GM21576 (cell line): ENCODE measurements around the gene PAPPA.

Experiments
- ATAC-seq: cut with Tn5 transposase; IDR thresholded peaks from one replicate; pipeline ENCODE4 v1.9.1; 2021; ENCODE audit warnings: mild to moderate bottlenecking, moderate library complexity; ENCODE audit not compliant: unreplicated experiment

Gene PAPPA

DNA sequence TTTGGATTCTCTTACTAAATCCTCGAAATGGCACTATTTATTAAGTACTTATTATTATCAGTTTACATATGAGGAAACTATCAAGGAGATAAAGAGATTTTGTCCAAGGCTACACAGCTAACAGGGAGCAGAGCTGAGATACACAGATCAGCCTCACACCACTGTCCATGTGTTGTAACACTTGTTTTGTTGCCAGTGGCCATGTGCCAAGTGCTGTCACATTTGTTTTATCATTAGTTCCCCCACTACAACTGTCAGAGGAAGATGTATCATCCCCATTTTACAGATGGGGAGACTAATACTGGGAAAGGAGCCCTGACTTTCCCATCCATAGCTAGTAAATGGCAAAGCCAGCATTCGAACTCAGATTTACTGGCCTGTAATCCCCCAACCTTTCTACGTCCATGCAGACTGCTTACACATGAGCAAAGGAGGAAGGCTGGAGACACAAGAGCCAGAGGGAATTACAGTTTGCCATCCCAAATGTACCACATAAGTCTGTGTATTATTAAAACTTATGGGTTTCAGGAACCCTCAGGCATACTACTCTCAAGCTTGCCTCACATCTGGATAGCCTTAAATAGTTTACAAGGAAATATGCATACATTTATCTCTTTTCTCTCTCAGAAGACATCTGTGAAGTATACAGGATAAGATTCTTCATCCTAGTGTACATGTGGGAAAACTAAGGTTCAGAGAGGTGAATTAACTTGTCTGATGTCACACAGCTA lies 25.1 kb downstream of the PAPPA start:
- no peak for ATAC-seq

DNA sequence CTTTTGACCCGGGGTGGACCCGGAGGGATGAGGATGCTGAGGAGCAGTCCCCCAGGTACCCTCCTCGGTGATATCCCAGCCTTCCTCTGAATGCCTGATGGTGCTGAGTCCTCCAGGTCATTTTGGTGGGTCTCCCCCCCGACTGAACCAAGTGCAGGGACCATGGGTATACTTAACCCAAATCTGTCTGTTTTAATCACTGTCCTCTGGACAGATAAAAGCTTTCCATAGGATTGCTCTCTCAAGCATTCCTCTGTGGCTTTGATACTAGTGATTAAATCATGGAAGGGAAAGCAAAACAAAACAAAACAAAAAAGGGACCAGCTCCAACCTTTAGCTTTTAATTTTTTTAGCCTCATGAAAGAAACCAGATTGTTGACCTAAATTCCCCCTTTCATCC lies 26.0 kb downstream of the PAPPA start:
- ATAC-seq: no peak

DNA sequence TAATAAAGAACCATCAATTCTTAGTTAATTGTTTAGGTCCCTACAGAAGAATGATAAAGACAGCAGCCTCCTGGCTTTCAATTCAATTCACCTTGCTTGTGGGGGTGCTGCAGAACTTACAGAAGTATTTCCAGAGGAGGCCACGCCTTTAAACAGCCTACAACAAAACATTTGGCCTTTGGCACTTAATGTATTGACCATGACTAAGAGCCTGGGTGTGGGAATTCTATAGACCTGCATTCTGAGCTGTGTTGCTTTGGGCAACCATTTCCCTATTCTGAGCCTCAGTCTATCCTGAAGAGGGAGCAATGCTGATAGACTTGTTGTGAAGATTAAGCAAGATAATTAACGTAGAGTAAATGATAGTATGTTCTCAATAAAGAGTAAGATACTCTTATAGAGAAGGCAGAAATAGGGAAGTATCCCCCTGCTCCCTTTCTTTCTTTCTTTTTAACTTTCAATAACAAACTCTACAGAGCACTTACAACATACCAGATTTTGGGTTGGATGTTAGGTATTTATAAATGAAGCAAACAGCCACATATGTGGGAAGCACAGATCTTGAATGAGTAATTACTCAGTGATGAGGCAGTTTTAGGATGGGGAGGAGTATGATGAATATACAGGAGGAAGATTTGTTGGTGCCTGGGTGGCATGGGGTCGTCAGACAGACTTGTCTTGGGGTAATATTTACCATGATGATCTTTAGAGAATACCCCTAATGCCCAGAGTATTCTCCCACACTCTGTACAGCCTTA lies 28.4 kb downstream of the PAPPA start:
- no peak for ATAC-seq

DNA sequence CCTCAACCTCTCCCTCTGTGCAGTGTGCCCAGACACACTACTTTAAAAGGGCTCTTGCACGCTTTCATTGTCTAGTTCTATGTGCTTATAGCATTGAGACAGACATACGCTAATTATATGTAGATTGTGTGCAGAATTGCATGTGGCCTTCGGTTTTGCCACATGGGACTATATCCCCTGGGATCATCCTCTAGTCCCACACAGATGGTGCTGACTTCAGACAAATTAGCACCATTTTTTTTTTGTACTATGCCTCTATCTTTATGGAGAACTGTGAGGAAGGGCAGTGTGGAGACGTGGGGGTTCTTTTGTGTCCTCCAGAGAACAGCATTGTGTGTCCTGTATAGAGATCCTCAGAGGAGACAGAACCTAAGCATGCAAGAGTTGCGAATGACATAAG lies 29.3 kb downstream of the PAPPA start:
- ATAC-seq: no peak

GRCh38 chr9:116187570-116188170 lies 34.1 kb downstream of the PAPPA start:
- no peak for ATAC-seq

- no peak for ATAC-seq
Observed at GRCh38 chr9:116189683-116190082, 36.1 kb downstream of the PAPPA start.

DNA sequence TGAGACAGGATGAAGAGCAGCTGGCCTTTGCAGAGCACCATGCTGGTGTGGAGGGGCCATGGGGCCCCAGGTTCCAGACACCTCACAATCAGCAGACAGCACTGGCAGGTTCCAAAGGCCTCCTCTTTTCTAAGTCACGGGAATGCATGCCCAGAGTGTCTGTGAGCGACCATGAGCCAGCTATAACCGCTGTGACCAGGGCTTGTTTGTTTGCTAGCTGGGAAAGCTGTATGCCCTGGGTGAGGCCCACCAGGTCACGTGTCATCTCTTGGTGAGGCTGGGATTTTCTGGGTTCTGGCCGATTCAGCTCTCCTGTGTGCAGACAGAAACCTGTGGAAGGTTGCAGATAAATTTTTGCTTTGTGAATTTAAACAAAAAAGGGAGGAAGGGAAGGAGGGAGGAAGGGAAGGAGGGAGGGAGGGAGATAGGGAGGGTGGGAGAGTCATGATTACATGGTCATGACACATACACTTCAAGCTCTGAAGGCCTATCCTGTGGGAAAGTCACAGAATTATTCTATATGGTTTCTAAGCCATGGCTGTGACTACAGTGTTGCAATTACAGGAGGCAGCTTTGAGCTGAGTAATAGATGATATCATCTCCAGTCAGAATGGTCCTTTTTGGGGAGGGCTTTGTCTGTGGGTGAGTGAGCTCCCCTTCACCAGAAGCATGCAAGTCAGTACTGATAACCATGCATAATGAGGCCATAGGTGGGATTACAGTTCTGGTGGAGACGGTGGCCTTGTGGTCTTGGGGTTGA lies 37.2 kb downstream of the PAPPA start:
- no peak for ATAC-seq

DNA sequence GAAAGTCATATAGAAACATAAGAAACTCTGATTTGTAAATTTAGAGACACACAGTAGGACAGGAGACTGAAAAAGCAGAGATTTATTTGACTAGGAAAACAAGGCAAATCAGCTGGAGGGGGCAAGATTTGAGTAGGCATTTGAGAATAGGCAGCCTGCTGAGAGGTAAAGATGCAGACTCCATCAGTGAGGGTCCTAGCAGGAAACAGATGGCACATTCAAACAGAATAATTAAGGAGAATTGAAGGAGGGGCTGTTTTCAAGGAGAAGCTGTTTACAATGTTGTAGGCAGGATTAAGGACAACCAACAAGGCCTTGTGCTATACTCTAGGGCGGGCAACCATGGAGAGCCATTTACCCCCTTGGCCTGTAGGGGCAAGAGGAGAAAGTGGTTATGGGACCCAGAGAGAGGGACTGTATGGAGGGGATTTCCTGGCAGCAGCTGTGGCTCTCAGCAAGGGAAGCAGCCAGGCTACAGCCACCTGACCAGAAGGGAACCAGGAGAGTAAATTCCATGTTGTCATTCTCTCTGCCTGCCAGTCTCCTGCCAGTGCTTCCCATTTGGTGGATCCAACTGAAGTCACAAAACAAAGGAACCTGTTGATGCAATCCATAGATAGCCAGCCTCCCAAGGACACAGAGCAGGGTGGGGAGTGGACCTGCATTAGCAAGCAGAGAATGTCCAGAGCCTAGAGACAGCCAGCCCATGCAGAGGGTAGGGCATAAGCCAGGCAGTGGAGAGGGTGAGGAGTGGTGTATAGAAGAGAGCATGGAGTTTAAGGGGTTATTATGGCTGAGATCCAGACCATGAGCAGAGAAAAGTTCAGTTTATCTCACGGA lies 38.2 kb downstream of the PAPPA start:
- ATAC-seq: no peak

GRCh38 chr9:116193636-116194035 lies 40.0 kb downstream of the PAPPA start:
- ATAC-seq: no peak

DNA sequence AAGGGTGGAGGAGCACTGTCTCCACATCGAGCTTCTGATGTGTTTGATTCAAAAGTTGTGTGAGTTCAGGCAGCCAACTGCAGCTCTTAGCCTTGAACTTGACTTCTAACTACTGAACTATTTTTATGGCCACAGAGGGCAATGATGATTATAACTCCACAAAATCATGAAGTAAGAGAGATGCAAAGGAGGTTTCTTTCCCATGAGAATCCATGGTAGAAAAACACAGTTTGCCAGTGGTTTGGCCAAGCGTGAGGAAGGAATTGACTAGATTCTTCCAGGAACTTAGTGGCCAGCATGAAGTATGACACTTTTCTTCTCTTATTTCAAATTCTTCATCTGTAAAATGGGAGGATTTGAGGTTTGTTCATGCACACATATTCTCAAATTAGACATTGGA lies 43.2 kb downstream of the PAPPA start:
- ATAC-seq: no peak

- ATAC-seq: no peak
Observed at GRCh38 chr9:116198344-116198743, 44.8 kb downstream of the PAPPA start.

DNA sequence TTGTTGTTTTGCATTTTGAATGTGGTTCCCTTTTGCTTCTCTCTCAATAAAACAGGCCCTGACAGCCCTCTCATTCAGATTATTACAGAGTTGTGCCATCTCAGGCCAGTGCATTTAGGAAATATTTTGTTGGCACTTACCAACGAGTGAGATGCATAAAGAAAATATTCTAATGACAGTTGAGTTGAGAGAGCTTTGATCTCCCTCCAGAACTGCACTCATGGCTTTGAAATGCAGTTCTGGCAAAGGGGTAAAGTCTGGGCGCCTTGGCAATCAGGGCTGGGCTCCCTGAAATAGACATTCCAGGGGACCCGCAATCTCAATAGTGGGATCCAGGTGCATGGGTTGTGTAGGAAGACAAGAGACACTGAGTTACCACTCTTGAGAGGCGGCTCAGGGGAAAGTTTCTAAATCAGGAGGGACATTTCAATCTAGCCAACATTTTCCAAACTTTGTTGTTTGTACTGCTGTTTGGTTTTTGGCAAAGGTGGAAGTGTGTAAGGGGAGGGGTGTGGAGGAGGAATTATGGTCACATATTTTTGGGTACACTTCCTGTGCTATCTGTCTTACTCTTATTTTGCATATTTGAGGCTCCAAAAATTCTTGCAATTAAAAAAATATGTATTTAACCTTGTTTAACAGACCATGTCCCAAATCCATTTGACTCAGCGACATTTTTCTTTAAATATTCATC lies 48.8 kb downstream of the PAPPA start:
- ATAC-seq: no peak

GRCh38 chr9:116204252-116204882 lies 50.8 kb downstream of the PAPPA start:
- ATAC-seq: no peak

- ATAC-seq: no peak
Observed at GRCh38 chr9:116207371-116208111, 54.0 kb downstream of the PAPPA start.

GRCh38 chr9:116208417-116209232 lies 55.0 kb downstream of the PAPPA start:
- no peak for ATAC-seq

DNA sequence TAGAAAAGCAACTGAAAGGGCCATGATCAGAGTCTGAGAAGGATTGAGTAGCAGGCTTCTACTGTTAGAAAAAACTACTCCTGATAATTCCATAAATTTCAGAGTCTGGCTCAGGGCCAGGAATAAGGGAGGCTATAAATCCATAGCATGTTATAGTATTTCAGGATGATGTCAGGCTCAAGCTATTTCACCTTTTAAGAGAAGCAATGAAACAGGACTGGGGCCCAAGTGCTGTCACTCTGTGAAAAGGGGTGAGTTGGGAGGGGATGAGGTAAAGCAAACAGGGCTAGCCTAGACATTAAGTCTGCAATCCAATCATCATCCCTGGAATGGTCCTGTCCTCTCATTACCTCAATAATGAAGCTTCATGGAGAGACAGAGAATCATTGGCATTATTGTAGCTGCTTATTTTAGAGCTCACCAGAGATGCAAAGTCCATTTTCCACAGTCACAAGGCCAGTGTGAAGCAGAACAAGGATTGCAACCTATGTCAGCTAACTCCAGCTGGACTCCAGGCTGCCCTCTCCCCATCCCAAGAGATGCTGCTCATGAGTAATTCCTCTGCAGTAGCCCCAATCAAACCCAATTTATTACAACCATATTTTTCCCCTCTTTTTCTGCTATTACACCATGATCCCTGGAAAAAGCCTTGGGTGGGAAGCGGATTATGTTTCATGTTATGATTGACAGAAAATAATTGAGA lies 56.0 kb downstream of the PAPPA start:
- no peak for ATAC-seq

DNA sequence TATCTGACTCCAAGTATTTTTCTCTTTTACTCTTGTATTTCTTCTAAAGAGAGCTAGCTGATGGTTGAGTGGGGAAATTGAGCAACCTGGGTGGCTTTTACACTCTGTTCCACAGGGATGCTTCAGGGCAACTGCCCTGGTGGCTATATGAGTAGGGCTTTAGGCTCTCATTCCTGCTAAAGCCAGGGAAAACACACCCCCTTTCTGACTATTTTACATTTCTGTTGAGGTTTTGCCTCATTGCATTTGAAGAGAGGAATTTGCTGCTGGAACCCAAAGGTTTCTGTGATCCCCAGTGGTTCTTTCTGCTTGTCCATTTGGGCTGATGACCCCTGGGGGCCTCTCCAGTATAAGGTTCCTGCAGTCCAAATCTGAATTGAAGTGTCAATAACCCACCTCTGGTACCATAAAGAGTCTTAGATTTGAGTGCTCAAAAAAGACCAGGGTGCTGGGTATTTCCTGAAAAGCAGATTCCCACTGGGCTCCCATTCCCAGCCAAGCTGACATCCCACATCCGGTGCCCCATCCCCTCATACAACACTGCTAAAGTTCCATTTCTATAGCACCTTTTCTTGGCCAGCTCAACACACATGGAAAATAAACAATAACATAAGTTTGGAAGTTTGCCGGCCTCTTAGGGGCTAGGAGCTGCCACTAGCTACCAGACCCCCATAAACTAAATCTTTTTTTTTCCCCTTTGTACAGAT lies 59.5 kb downstream of the PAPPA start:
- ATAC-seq: no peak
